NCI-H2196 treated with DMSO at 0.1 percent for 48 hours (cell line): Measurements from ENCODE around the gene CYP46A1.

Experiments used
- DNase-seq: peaks from one replicate; lab custom pipeline; 2025; ENCODE audit not compliant: unreplicated experiment; lab: John Stamatoyannopoulos, UW

Gene CYP46A1

GRCh38 chr14:99686557-99687283 is 2.6 kb downstream of the CYP46A1 start:
- no peak for DNase-seq

GRCh38 chr14:99687284-99688209 is 3.4 kb downstream of the CYP46A1 start:
- DNase-seq: no peak

- no peak for DNase-seq
Measured at GRCh38 chr14:99688210-99688581, 4.1 kb downstream of the CYP46A1 start.

GRCh38 chr14:99688629-99689028 is 4.5 kb downstream of the CYP46A1 start:
- DNase-seq: no peak

- DNase-seq: no peak
Measured at GRCh38 chr14:99689266-99690236, 5.5 kb downstream of the CYP46A1 start.

GRCh38 chr14:99690636-99691035 is 6.5 kb downstream of the CYP46A1 start:
- no peak for DNase-seq

GRCh38 chr14:99691111-99691885 is 7.2 kb downstream of the CYP46A1 start:
- DNase-seq: no peak

GRCh38 chr14:99693918-99694317 is 9.8 kb downstream of the CYP46A1 start:
- DNase-seq: no peak

- DNase-seq: no peak
Measured at GRCh38 chr14:99696929-99697328, 12.8 kb downstream of the CYP46A1 start.

GRCh38 chr14:99698236-99698635 is 14.1 kb downstream of the CYP46A1 start:
- DNase-seq: no peak

- DNase-seq: no peak
Measured at GRCh38 chr14:99698642-99699041, 14.5 kb downstream of the CYP46A1 start.

- no peak for DNase-seq
Measured at GRCh38 chr14:99699085-99699760, 15.1 kb downstream of the CYP46A1 start.

GRCh38 chr14:99699861-99700260 is 15.8 kb downstream of the CYP46A1 start:
- DNase-seq: no peak

- DNase-seq: no peak
Measured at GRCh38 chr14:99700379-99700778, 16.3 kb downstream of the CYP46A1 start.

GRCh38 chr14:99701260-99701659 is 17.2 kb downstream of the CYP46A1 start:
- no peak for DNase-seq

GRCh38 chr14:99702115-99702514 is 18.0 kb downstream of the CYP46A1 start:
- DNase-seq: no peak

- no peak for DNase-seq
Measured at GRCh38 chr14:99703381-99703780, 19.3 kb downstream of the CYP46A1 start.

- no peak for DNase-seq
Measured at GRCh38 chr14:99704037-99704436, 19.9 kb downstream of the CYP46A1 start.

- no peak for DNase-seq
Measured at GRCh38 chr14:99706107-99706900, 22.2 kb downstream of the CYP46A1 start.
